Fibroblast of lung (primary cell): ENCODE measurements around the gene LTF.

Experiments used
- CTCF ChIP-seq, 2 donors: IDR thresholded peaks in 1 of 2; conservative IDR thresholded peaks in 1 of 2; 1 replicate in 1 of 2; 2 replicates in 1 of 2; pipeline ENCODE4 v1.5.1; 2011 to 2012; ENCODE audit warnings: low read length in 2 of 2, control low read depth in 1 of 2, inconsistent platforms in 1 of 2, low read depth in 1 of 2, mild to moderate bottlenecking in 1 of 2
- EZH2 ChIP-seq: IDR thresholded peaks from 2 replicates; pipeline ENCODE4 v1.5.1; 2012; ENCODE audit warnings: low read length, control low read depth, mild to moderate bottlenecking; ENCODE audit errors: missing control alignments

GRCh38 chr3:46483825-46484224 is 19.1 kb upstream of the LTF start:
- TF ChIP-seq CTCF (conservative IDR thresholded peaks at IDR 0.05 in 1 of 2, IDR thresholded peaks at IDR 0.05 in 1 of 2; ENCODE audit: low read depth in 1 of 2, low read length in 2 of 2): no peak
- no peak for TF ChIP-seq EZH2
